HCT116 (cell line): ENCODE data around the gene SVIL.

ENCODE experiments used
- CEBPB ChIP-seq: IDR thresholded peaks from 2 replicates; pipeline ENCODE4 v1.6.1; 2012; ENCODE audit warnings: low read depth
- MAX ChIP-seq: IDR thresholded peaks from 2 replicates; pipeline ENCODE4 v1.6.1; 2012

- no peak for TF ChIP-seq CEBPB
- no peak for TF ChIP-seq MAX
Measured at GRCh38 chr10:29479981-29480954, 154.5 kb downstream of the SVIL start.
